G401.6 (cell line): ENCODE measurements around the gene YPEL3.

Source experiments
- FAIRE-seq: peaks from 2 replicates; lab custom pipeline; 2012; peaks lifted over from hg19 to GRCh38; lab: Jason Lieb, UNC

The YPEL3 gene

DNA sequence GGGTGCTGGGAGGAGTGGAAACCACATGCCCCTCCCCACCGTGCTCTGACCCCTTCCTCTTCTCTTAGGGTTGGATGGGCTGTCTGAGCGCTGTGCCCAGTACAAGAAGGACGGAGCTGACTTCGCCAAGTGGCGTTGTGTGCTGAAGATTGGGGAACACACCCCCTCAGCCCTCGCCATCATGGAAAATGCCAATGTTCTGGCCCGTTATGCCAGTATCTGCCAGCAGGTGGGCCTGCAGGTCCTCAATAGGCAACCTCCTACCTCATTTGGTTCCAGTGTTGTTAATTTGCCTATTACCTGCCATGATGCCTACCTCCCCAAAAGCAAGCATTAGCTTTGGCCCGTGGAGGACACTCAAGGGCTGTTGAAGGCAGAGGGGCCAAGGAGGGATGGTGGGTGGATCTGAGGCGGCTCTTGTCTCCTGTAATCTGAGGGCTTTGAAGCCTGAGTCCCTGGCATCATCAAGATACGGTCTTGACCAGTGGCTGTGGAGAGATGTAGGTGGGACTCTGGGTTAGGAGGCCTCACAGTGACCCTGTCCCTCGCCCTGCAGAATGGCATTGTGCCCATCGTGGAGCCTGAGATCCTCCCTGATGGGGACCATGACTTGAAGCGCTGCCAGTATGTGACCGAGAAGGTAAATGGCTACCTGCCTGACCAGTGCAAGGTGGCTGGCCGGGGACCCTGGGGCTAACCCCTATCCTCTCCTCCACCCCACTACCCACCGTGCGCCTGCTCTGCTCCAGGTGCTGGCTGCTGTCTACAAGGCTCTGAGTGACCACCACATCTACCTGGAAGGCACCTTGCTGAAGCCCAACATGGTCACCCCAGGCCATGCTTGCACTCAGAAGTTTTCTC is 27.0 kb downstream of the YPEL3 start:
- FAIRE-seq, result no peak

DNA sequence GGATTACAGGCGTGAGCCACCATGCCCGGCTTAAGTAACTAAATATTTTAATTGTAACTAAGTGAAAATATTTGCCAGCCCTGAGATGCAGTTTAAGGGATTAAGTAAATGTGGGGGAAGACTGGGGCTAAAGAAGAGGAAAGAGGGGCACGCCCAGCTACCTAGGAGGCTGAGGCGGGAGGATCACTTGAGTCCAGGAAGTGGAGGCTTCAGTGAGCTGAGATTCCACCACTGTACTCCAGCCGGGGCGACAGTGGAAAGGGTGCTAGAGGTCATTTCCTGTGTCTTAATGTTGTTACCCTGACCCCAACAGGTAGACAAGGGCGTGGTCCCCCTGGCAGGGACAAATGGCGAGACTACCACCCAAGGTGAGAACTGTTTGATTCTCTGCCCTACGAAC is 27.7 kb downstream of the YPEL3 start:
- no peak for FAIRE-seq

DNA sequence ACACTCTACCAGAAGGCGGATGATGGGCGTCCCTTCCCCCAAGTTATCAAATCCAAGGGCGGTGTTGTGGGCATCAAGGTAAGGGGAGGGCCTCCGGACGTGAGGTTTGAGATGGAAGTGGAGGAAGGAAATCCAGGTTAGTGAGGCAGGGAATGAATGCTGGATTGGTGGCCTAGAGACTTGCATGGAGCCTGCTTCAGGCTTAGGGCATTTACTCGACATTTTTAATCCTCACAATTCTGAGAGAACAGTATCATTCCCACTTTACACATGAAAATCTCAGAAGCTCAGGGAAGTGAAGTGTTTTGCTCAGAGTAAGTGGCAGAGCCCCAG is 28.5 kb downstream of the YPEL3 start:
- no peak for FAIRE-seq

DNA sequence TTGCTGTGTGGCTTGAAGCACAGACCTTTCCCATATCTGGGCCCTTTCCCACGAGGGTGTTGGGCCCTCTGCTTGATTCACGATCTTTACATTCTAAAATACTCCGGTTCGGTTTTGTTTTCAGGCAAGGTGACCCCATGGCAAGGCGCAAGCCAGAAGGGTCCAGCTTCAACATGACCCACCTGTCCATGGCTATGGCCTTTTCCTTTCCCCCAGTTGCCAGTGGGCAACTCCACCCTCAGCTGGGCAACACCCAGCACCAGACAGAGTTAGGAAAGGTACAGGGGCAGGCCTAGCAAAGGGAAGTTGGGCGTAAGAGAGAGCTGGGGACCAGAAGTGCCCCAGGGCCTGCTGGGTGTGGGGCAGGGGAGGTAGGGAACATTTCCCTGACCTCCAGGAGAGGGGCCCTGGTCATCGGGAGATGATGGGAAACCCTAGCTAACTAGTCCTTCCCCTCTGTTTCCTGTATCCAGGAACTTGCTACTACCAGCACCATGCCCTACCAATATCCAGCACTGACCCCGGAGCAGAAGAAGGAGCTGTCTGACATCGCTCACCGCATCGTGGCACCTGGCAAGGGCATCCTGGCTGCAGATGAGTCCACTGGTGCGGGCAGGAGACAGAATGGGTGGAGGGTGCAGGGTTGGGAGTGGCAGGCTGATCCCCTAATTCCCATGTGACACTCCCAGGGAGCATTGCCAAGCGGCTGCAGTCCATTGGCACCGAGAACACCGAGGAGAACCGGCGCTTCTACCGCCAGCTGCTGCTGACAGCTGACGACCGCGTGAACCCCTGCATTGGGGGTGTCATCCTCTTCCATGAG is 29.0 kb downstream of the YPEL3 start:
- FAIRE-seq, result no peak

DNA sequence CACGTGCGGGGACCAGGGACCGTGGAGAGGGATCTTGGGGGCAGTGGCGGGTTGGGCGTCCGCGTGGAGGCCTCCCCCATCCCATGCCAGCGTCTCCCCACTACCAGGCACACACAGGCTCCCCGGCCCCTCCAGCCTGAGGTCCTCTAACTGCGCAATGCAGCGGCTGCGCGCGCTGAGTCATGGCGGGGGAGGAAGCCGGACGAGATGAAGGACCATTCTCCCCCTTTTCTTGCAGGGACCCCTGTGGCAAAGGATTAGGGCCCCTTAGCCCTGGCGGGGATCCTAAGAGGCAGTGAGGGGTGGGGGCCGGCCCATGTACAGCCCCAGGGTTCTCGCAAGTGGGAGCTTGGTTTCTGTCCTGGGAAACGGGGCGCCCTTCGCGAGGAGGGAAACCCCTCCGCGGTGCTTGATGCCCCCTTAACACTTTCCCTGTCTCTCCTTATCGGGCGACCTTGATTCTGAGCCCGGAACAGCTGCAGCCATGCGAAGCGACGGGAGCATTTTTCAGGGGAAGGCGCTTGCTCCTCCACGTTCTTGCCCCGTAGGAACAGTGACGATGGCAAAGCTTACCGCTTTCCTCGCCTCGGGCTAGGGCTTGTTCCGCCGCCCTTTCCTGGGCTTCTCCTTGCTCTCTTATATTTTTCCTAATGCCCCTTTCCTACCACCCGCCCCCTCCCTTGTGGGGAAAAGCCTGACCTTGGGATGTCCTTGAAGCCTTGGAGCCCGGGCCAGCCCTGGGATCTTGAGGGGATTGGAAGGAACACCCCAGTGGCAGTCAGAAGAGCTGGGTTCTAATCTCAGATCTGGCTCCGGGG is 29.9 kb downstream of the YPEL3 start:
- FAIRE-seq, result no peak

DNA sequence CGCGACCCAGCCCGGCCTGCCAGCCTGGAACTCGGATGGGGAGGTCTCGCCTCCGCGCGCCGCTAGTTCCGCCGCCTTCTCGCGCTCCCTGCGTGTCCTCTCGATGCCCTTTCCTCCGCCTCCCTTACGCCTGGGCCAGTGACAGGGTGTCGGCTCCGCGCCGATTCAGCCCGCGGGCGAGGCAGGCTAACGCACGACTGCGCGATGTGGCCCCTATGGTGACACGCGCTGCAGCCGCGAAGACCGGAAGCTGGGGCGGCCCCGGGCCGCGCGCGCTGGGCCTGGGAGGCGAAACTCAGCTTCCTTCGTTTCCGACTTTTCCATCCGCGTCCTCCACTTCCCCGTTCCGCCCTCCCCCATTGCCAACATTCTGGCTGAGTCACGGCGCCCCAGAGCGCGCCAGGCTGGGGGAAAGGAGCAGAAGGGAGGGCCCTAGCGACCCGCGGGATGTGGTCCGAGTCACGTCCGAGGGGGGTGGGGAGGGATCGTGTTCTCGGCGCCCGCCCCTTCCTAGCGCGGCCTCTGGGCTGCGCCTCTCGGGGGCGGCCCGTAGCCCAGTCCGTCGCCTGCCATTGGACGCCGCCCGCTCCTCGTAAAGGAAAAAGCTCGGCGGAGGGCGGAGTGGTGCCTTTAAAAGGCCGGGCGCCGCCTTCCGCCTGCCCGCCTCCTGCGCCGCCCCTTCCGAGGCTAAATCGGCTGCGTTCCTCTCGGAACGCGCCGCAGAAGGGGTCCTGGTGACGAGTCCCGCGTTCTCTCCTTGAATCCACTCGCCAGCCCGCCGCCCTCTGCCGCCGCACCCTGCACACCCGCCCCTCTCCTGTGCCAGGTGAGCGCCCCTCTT is 30.7 kb downstream of the YPEL3 start, which contains the start of gene ALDOA:
TSS of gene ALDOA (plus strand) at position 659 of the 841 bp plus-strand sequence. CDS start 1,138 bp downstream, outside the sequence.
- peak; percentile 95 for FAIRE-seq

DNA sequence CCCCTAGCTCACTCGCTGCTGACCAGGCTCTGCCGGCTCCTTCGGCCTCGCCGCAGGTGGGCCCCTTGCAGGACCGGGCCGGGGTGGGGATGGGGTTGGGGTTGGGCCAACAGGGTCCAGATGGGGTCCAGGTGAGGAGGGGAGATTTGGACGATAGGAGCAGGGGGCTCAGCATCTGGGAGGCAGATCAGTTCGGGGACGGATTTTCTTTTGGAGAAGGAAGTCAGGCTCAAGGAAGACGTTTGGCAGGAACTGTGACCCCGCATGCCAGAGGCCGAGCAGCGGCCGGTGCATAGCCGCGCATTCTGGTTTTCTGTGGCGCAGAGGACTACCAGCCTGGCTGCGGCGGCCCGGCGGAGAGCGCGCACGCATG is 31.3 kb downstream of the YPEL3 start:
- no peak for FAIRE-seq

DNA sequence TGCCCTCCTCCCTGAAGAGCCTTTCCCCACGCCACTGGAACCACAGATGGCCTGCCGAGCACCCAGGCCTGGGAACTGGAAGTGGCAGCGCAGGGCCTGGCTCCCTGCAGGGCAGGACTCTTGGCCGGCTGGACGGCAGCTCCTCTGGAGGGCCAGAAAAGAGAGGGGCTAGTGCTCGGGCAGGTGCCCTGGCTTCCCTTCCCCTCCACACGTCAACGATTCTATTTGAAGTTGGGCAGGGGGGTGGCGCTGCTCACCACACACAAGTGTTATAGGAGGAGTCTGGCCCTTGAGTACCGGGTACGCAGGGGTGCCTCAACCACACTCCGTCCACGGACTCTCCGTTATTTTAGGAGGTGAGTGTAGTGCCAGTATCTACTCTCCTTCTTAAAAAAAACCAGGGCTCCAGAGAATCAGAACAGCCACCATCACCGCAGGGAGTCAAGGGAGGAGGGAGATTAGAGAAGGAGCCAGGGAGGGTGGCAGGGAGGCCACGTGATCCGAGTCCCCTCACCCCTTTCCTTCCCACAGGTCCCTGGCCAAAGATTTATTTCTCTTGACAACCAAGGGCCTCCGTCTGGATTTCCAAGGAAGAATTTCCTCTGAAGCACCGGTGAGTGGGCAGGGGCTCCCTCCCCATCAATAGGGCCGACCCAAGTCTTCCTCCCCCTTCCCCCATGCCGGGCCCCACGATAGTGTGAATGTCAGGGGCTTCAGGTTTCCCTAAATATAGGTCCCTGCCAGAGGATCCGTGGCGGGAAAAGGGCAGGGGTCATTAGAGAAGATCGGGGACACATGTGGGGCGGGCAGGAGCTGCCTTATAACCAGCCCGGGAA is 31.9 kb downstream of the YPEL3 start:
- FAIRE-seq, result no peak

DNA sequence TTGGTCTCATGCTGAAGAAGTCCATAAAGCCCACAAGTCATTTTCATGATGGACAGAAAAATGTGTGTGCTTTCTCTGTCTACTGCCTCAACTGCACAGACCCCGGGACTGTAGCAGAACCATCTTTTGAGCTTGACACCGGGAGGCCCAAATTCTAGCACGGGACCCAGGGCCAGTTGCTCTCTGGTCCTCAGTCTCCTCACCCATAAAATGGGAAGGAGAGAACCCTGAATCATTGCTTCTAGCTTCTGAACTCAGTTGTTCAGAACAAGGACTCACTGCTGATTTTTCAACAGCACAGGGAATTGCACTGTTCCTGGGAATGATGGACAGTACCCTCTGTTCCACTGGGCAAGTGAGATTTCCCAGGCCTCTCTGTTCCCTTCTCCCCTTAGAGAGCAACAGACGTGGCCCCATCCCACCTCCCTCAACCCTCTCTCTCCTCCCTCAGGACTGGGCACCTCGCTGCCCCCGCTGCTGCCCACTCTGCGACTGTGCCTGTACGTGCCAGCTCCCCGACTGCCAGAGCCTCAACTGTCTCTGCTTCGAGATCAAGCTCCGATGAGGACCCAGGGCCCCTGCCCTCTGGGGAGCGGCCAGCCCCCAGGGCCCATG is 32.6 kb downstream of the YPEL3 start:
- FAIRE-seq, result no peak

DNA sequence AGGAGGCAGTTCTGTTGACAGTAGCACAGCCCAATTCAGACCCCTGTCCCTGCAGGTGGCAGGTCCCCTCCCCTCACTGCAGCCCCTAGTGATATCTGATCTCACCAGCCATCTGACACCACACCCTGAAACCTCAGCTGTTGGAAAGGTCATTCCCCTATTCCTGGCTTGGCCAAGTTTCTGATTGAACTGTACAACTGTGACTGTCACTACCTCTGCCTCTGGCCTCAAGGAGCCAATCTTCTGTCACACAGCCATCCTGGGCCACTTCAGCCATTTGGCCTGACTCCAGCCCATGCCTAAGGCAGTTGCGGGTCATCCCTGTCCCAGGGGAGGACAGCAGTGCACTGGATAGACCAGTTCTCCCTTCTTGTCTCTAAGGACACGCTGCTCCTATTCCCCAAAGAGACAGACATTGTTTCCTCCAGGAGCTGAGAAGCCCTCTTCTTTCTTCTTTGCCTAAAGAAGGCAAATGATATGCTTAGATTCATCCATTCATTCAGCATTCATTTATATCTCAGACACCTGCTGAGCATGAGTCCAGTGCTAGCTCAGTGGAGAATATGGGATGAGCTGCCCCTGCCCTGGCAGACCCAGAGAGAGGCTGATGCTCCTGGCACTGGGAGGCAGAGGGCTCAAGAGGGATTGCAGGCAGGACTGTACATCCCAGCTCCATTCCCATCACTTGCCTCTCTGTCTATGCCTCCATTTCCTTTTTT is 35.0 kb downstream of the YPEL3 start:
- no peak for FAIRE-seq

DNA sequence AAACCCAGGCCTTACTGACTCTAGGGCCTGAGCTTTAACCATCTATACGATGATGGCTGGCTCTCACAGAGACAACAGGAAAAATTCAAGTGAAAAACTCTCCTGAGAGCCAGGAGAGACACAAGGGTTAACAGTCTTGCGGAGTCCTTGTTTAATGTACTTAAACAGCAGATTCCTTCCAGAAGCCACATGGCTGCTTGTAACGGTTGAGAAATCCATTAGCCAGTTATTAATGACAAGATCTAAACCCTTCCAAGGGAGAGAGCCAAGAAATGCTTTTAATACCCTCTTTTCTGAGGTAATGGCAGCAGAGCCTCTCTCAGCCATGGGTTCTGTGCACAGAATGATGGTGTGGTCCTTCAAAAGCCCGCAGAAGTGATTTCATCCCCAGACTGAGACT is 35.7 kb downstream of the YPEL3 start:
- FAIRE-seq, result no peak

DNA sequence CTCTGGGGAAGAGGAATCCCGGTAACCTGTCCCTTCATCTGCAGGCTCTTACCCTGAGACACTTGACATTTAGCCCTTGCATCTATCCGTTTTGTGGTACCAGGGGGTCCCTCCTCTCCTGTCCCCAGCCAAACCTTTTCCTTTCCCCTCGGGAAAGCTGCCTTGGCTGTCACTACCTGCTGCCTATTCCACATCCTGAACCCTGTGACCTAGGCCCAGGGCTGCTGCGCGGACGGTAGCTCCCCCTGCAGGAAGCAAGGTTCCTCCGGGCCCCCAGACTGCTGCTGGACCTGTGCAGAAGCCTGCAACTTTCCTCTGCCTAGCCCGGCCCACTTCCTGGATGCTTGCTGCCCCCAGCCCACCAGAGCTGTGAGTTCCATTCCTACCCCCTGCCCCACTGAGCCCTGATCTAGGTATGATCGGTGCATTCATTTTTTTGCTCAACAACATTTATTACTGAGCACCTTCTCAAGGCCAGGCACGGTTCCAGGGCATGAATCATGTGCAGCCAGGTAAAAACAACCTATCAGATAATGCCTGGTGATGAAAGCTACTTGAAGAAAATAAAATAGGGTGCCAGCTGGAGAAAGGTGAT is 41.0 kb downstream of the YPEL3 start:
- FAIRE-seq, result no peak

DNA sequence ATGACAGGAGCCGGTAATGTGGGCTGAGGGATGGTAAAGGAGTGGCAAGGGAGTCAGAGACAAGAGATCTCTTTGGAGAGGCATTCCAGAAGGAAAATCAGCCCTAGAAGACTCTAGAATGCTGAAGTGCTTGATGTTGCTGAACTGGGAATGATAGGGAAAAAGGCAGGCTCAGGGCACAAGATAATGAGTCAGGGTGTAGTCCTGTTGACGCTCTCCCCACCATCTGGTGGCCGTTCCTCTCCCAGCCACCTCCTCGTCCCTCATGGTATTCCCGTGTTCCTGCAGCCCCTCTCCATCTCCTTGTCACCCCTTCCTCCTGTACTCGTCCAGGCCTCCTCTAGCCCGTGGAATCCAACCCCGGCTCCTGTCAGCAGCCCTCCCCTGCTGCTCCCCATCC is 41.6 kb downstream of the YPEL3 start:
- FAIRE-seq, result no peak

DNA sequence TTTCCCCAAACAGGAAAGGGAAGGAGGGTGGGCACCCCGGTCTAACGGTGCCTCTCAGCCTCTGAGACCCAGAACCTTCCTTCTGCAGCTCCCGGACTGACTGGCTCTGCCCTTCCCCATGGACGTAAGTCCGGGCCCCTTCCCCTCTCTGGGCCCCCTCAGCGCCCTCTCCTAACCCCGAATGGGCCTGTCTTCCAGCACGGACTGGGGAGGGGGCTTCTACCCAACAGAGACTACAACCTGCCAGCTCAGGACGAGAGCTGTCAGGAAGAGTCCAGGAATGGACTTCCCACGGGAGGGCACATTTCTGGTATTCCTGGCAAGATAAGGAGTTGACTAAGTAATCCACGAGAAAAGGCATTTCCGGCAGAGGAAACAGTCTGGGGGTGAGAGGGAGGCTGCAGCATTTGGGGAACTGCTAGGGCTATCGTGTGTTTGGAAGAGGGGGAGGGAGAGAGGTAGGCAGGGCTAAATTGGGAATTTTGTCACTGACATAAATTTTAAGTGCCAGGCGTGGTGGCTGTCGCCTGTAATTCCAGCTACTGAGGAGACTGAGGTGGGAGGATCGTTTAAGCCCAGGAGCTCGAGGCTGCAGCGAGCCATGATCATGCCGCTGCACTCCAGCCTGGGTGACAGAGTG is 42.5 kb downstream of the YPEL3 start:
- no peak for FAIRE-seq

DNA sequence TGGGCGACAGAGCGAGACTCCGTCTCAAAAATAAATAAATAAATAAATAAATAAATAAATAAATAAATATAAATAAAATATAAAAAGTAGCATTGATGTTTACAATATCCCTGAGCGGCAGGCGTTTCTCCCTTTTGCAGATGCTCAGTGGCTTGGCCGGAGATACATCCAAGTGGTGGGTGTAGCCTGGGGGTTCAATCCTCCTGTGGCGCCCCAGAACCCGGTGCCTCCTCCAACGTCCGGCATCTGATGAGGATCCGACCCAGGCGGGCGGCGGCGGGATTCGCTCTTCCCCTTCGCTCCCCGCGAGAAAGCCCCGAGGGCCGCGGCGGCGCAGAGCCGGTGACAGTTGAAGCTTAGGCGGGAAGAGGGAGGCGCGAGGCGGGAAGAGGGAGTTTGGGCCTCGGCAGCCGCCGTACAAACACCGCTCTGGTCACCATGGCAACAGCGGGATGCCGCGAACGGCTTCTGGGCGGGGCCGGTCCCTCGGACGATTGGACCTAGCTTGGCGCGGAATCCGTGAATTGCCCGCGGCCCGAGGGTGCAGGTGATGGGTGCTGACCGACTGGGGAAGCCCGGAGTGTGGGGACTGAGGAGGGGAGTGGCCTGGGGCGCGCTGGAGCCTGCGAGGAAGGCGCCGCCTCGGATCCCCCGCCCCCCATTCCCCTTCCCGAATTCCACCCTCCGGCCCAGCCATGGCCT is 43.2 kb downstream of the YPEL3 start:
- peak; percentile 70 for FAIRE-seq

DNA sequence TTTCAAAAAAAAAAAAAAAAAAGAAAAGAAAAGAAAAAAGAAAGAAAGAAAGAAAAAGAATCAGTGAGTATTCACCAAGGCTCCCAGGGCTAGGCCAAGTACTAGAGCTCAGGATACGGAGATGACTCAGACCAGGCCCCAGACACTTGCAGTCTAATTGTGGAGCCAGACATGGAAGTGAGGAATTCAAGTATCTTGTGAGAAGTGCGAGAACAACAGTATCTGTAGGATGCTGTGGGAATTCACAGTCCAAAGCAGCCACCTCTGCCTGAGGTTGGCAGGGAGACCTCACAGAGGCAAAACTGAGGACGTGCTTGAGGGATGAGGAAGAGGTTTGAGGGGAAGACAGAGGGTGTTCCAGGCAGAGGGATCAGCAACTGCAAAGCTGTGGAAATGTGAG is 44.5 kb downstream of the YPEL3 start:
- no peak for FAIRE-seq

DNA sequence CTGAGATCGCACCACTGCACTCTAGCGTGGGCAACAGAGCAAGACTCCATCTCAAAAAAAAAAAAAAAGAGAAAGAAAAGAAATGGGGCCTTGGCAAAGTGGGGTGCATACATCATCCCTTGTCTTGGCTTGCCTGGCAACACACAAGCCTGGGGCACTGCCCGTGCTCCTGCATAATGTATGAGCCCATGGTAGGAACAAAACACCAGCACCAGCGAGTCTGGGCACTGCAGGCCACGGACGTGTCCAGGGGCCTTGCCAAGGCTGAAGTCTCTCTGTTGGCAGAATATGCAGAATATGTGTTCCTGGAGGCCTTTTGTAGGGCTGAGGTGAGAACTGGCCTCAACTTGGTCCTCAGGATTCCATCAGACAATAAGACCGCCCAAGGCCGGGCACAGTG is 46.1 kb downstream of the YPEL3 start:
- FAIRE-seq, result no peak

DNA sequence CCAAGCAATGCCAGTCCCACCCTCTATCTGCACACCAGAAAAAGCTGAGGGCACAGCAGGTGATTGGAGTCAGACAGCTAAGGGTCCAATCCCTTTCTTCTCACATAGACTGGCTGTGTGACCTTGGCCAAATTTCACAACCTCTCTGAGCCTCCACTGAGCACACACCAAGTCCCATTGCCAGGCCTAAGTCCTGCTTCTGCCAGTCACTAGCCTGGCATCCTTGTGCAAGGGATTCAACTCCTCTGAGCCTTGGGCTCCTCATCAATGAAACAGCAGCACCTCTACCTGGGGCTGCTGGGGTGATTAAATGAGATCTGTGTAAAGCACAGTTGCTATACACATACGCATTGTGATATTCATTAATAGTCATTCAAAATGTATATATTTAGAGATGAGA is 49.4 kb downstream of the YPEL3 start:
- no peak for FAIRE-seq
